ENCODE results near the gene RAI14. TPM values are rescaled to one million over a fixed set of nuclear protein-coding genes. Genes with fewer than 3 reads are reported as not detected.

Gene RAI14
- total and polyA plus RNA-seq, 7 experiments from 2014 or later = 0.32 to 0.98 (median 0.89) TPM; not detected in 4

GRCh38 chr5:34842554-34842953, 186.4 kb downstream of the RAI14 start:
- H3K27ac ChIP-seq (ENCODE audit: low read depth, low read length) = no peak overlapping the region
- DNase-seq (no peak), ATAC-seq (no peak)
- H3K27ac Mint-ChIP-seq = no peak overlapping the region
- ChIA-PET CTCF (no interaction called here), POLR2A (no interaction called here)
- H3K27me3 ChIP-seq (ENCODE audit: control insufficient read depth in 2 of 2, insufficient read depth in 2 of 2, low read length in 2 of 2) = no peaks in the 10 kb centered on the region
- no peak overlapping the region for H3K4me3 Mint-ChIP-seq
- H3K27me3 Mint-ChIP-seq = peaks cover 0 to 4% (median 3%) of the 10 kb centered on the region in 5 donors
- peaks cover 6 to 17% (median 10%) of the 10 kb centered on the region in 7 donors for H3K4me1 Mint-ChIP-seq
- peaks cover 0 to 2% (median 0%) of the 10 kb centered on the region in 11 donors for H3K9me3 Mint-ChIP-seq
- no peak overlapping the region for H3K4me3 ChIP-seq (ENCODE audit: low read length)
- H3K36me3 ChIP-seq (ENCODE audit: control insufficient read depth in 2 of 3, insufficient read depth in 3 of 3, low read length in 3 of 3) = no peaks in the 10 kb centered on the region
- H3K9me3 ChIP-seq (ENCODE audit: control insufficient read depth in 2 of 3, low read length in 3 of 3) = no peaks in the 10 kb centered on the region
- H3K4me1 ChIP-seq (ENCODE audit: control insufficient read depth in 2 of 2, insufficient read depth in 2 of 2, low read length in 2 of 2) = peaks cover 0 to 4% of the 10 kb centered on the region in 2 donors
- peaks cover 0 to 5% (median 3%) of the 10 kb centered on the region in 5 donors for H3K36me3 Mint-ChIP-seq
- intact Hi-C loops (cut with micrococcal nuclease) = no loop called here

GRCh38 chr5:34843497-34843896, 187.4 kb downstream of the RAI14 start:
- CTCF ChIA-PET = no interaction called here
- Mint-ChIP-seq H3K27me3 (peaks cover 2 to 8% (median 5%) of the 10 kb centered on the region in 5 donors), H3K36me3 (peaks cover 0 to 6% (median 2%) of the 10 kb centered on the region in 5 donors), H3K4me1 (peaks cover 3 to 12% (median 10%) of the 10 kb centered on the region in 7 donors), H3K27ac (no peak overlapping the region), H3K4me3 (no peak overlapping the region), H3K9me3 (peaks cover 0 to 2% (median 0%) of the 10 kb centered on the region in 11 donors)
- DNase-seq (no peak), ATAC-seq (no peak)
- POLR2A ChIA-PET = no interaction called here
- Histone ChIP-seq H3K36me3 (ENCODE audit: control insufficient read depth in 2 of 3, insufficient read depth in 3 of 3, low read length in 3 of 3) (no peaks in the 10 kb centered on the region), H3K27me3 (ENCODE audit: control insufficient read depth in 2 of 2, insufficient read depth in 2 of 2, low read length in 2 of 2) (no peaks in the 10 kb centered on the region), H3K4me1 (ENCODE audit: control insufficient read depth in 2 of 2, insufficient read depth in 2 of 2, low read length in 2 of 2) (peaks cover 0 to 2% of the 10 kb centered on the region in 2 donors), H3K4me3 (ENCODE audit: low read length) (no peak overlapping the region), H3K27ac (ENCODE audit: low read depth, low read length) (no peak overlapping the region), H3K9me3 (ENCODE audit: control insufficient read depth in 2 of 3, low read length in 3 of 3) (no peaks in the 10 kb centered on the region)
- intact Hi-C loops (cut with micrococcal nuclease) = no loop called here

- intact Hi-C loops (cut with micrococcal nuclease) = no loop called here
- peaks cover 0 to 8% (median 6%) of the 10 kb centered on the region in 7 donors for H3K4me1 Mint-ChIP-seq
- ATAC-seq (no peak), DNase-seq (no peak)
- no peak overlapping the region for H3K27ac Mint-ChIP-seq
- H3K9me3 Mint-ChIP-seq = no peaks in the 10 kb centered on the region
- ChIA-PET CTCF (interaction anchor here (0.6 kb wide), 1 partner anchor 177 kb away, joined by 3 read pairs; no protein-coding TSS in a partner anchor), POLR2A (no interaction called here)
- H3K36me3 ChIP-seq (ENCODE audit: control insufficient read depth in 2 of 3, insufficient read depth in 3 of 3, low read length in 3 of 3) = no peaks in the 10 kb centered on the region
- no peak overlapping the region for H3K4me3 Mint-ChIP-seq
- H3K27me3 Mint-ChIP-seq = peaks cover 3 to 9% (median 6%) of the 10 kb centered on the region in 5 donors
- H3K9me3 ChIP-seq (ENCODE audit: control insufficient read depth in 2 of 3, low read length in 3 of 3) = no peaks in the 10 kb centered on the region
- no peaks in the 10 kb centered on the region for H3K27me3 ChIP-seq (ENCODE audit: control insufficient read depth in 2 of 2, insufficient read depth in 2 of 2, low read length in 2 of 2)
- H3K36me3 Mint-ChIP-seq = peaks cover 0 to 8% (median 4%) of the 10 kb centered on the region in 5 donors
- no peaks in the 10 kb centered on the region for H3K4me1 ChIP-seq (ENCODE audit: control insufficient read depth in 2 of 2, insufficient read depth in 2 of 2, low read length in 2 of 2)
- H3K27ac ChIP-seq (ENCODE audit: low read depth, low read length) = no peak overlapping the region
- no peak overlapping the region for H3K4me3 ChIP-seq (ENCODE audit: low read length)
Observed at GRCh38 chr5:34844106-34844505, 188.0 kb downstream of the RAI14 start.

GRCh38 chr5:34844999-34845398, 188.9 kb downstream of the RAI14 start:
- Mint-ChIP-seq H3K9me3 (no peaks in the 10 kb centered on the region), H3K27ac (no peak overlapping the region), H3K36me3 (peaks cover 0 to 12% (median 4%) of the 10 kb centered on the region in 5 donors), H3K4me1 (peaks cover 0 to 3% (median 0%) of the 10 kb centered on the region in 7 donors), H3K27me3 (peaks cover 3 to 9% (median 7%) of the 10 kb centered on the region in 5 donors), H3K4me3 (no peak overlapping the region)
- Histone ChIP-seq H3K4me3 (ENCODE audit: low read length) (no peak overlapping the region), H3K36me3 (ENCODE audit: control insufficient read depth in 2 of 3, insufficient read depth in 3 of 3, low read length in 3 of 3) (no peaks in the 10 kb centered on the region), H3K27me3 (ENCODE audit: control insufficient read depth in 2 of 2, insufficient read depth in 2 of 2, low read length in 2 of 2) (no peaks in the 10 kb centered on the region), H3K9me3 (ENCODE audit: control insufficient read depth in 2 of 3, low read length in 3 of 3) (no peaks in the 10 kb centered on the region), H3K4me1 (ENCODE audit: control insufficient read depth in 2 of 2, insufficient read depth in 2 of 2, low read length in 2 of 2) (no peaks in the 10 kb centered on the region), H3K27ac (ENCODE audit: low read depth, low read length) (no peak overlapping the region)
- ATAC-seq = no peak
- ChIA-PET CTCF (interaction anchor here (0.6 kb wide), 1 partner anchor 178 kb away, joined by 3 read pairs; no protein-coding TSS in a partner anchor), POLR2A (no interaction called here)
- no peak for DNase-seq
- intact Hi-C loops (cut with micrococcal nuclease) = no loop called here

GRCh38 chr5:34847056-34847455, 190.9 kb downstream of the RAI14 start:
- intact Hi-C loops (cut with micrococcal nuclease) = no loop called here
- peaks cover 0 to 12% (median 4%) of the 10 kb centered on the region in 5 donors for H3K36me3 Mint-ChIP-seq
- CTCF ChIA-PET = no interaction called here

GRCh38 chr5:34847552-34847951, 191.4 kb downstream of the RAI14 start:
- Histone ChIP-seq H3K27ac (ENCODE audit: low read depth, low read length) (no peak overlapping the region), H3K4me3 (ENCODE audit: low read length) (no peak overlapping the region), H3K9me3 (ENCODE audit: control insufficient read depth in 2 of 3, low read length in 3 of 3) (no peaks in the 10 kb centered on the region), H3K27me3 (ENCODE audit: control insufficient read depth in 2 of 2, insufficient read depth in 2 of 2, low read length in 2 of 2) (no peaks in the 10 kb centered on the region), H3K4me1 (ENCODE audit: control insufficient read depth in 2 of 2, insufficient read depth in 2 of 2, low read length in 2 of 2) (no peaks in the 10 kb centered on the region), H3K36me3 (ENCODE audit: control insufficient read depth in 2 of 3, insufficient read depth in 3 of 3, low read length in 3 of 3) (no peaks in the 10 kb centered on the region)
- H3K36me3 Mint-ChIP-seq = peaks cover 0 to 13% (median 8%) of the 10 kb centered on the region in 5 donors
- ATAC-seq = no peak
- H3K4me3 Mint-ChIP-seq = no peak overlapping the region
- intact Hi-C loops (cut with micrococcal nuclease) = no loop called here
- H3K4me1 Mint-ChIP-seq = peaks cover 0 to 3% (median 0%) of the 10 kb centered on the region in 7 donors
- no peak for DNase-seq
- H3K9me3 Mint-ChIP-seq = peaks cover 0 to 5% (median 0%) of the 10 kb centered on the region in 11 donors
- H3K27ac Mint-ChIP-seq = no peak overlapping the region
- peaks cover 3 to 9% (median 5%) of the 10 kb centered on the region in 5 donors for H3K27me3 Mint-ChIP-seq
- ChIA-PET POLR2A (no interaction called here), CTCF (no interaction called here)

More at GRCh38 chr5:34847056-34847455, 190.9 kb downstream of the RAI14 start:
- Histone ChIP-seq H3K9me3 (ENCODE audit: control insufficient read depth in 2 of 3, low read length in 3 of 3) (no peaks in the 10 kb centered on the region), H3K27me3 (ENCODE audit: control insufficient read depth in 2 of 2, insufficient read depth in 2 of 2, low read length in 2 of 2) (no peaks in the 10 kb centered on the region), H3K4me3 (ENCODE audit: low read length) (no peak overlapping the region), H3K36me3 (ENCODE audit: control insufficient read depth in 2 of 3, insufficient read depth in 3 of 3, low read length in 3 of 3) (no peaks in the 10 kb centered on the region), H3K4me1 (ENCODE audit: control insufficient read depth in 2 of 2, insufficient read depth in 2 of 2, low read length in 2 of 2) (no peaks in the 10 kb centered on the region), H3K27ac (ENCODE audit: low read depth, low read length) (no peak overlapping the region)
- DNase-seq = no peak
- Mint-ChIP-seq H3K27ac (no peak overlapping the region), H3K27me3 (peaks cover 3 to 9% (median 7%) of the 10 kb centered on the region in 5 donors), H3K4me3 (no peak overlapping the region), H3K9me3 (peaks cover 0 to under 1% (median 0%) of the 10 kb centered on the region in 11 donors), H3K4me1 (peaks cover 0 to 3% (median 0%) of the 10 kb centered on the region in 7 donors)
- POLR2A ChIA-PET = no interaction called here
- no peak for ATAC-seq

GRCh38 chr5:34848230-34848629, 192.1 kb downstream of the RAI14 start:
- Mint-ChIP-seq H3K27me3 (peaks cover 3 to 9% (median 5%) of the 10 kb centered on the region in 5 donors), H3K4me1 (peaks cover 0 to 3% (median 0%) of the 10 kb centered on the region in 7 donors), H3K9me3 (peaks cover 0 to 5% (median 0%) of the 10 kb centered on the region in 11 donors), H3K27ac (no peak overlapping the region), H3K4me3 (no peak overlapping the region), H3K36me3 (peaks cover 0 to 15% (median 8%) of the 10 kb centered on the region in 5 donors)
- H3K9me3 ChIP-seq (ENCODE audit: control insufficient read depth in 2 of 3, low read length in 3 of 3) = no peaks in the 10 kb centered on the region
- H3K4me1 ChIP-seq (ENCODE audit: control insufficient read depth in 2 of 2, insufficient read depth in 2 of 2, low read length in 2 of 2) = no peaks in the 10 kb centered on the region
- no peaks in the 10 kb centered on the region for H3K36me3 ChIP-seq (ENCODE audit: control insufficient read depth in 2 of 3, insufficient read depth in 3 of 3, low read length in 3 of 3)
- ATAC-seq (no peak), DNase-seq (no peak)
- intact Hi-C loops (cut with micrococcal nuclease) = no loop called here
- ChIA-PET CTCF (no interaction called here), POLR2A (interaction anchor here (0.9 kb wide), 1 partner anchor 8 kb away, joined by 3 read pairs; no protein-coding TSS in a partner anchor)
- no peak overlapping the region for H3K4me3 ChIP-seq (ENCODE audit: low read length)
- H3K27ac ChIP-seq (ENCODE audit: low read depth, low read length) = no peak overlapping the region
- no peaks in the 10 kb centered on the region for H3K27me3 ChIP-seq (ENCODE audit: control insufficient read depth in 2 of 2, insufficient read depth in 2 of 2, low read length in 2 of 2)
